Spleen (tissue), 7 donors: ENCODE measurements around the gene TMEM108.

Experiments
- CTCF ChIP-seq, 11 experiments: fragments of 200-600 bp in 7 of 11; fragments of 450-650 bp in 4 of 11; sonication (generic) in 4 of 11; IDR thresholded peaks in 8 of 11; conservative IDR thresholded peaks in 3 of 11; 1 replicate in 7 of 11; 2 replicates in 4 of 11; pipeline versions ENCODE4 v1.4.0 to v1.8.0; 2016 to 2021; ENCODE audit warnings: antibody characterized with exemption in 11 of 11, inconsistent platforms in 4 of 11, mild to moderate bottlenecking in 1 of 11
- POLR2AphosphoS5 ChIP-seq, 3 donors: sonication (generic); formaldehyde crosslinking; IDR thresholded peaks; one replicate each; pipeline ENCODE4 v1.5.1; 2017; ENCODE audit warnings: antibody characterized with exemption in 3 of 3
- donor health status: DM: no; HTN: no; CAD: no; lungs with moderate emphysema.
- donor health status: DM: no; HTN: no; CAD: no.
- donor health status: DM: no; HTN: no; CAD: no.

DNA sequence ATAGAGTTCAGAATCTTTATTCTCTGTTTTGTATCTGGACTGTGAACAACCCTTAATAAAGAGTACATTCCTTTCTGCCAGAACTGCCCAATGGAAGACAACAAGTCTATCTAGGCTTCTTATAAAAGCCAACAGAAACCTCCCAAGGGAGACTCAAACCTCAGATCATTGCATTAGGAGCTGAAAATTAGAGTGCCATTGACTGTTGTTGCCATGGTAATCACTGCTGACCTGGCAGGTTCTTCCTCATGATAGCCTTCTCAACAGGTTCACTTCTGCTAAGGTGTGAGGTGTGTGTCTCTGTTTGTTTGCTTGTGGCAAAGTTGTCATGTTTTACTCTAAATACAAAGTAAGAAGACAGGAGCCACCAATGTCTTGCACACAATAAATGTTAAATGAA is 79.2 kb downstream of the TMEM108 start:
- TF ChIP-seq CTCF (IDR thresholded peaks at IDR 0.05 in 8 of 11, conservative IDR thresholded peaks at IDR 0.05 in 3 of 11) = no peak
- no peak for TF ChIP-seq POLR2AphosphoS5 (IDR thresholded peaks at IDR 0.05)
